ENCODE data around the gene PSMC3IP. TPM values are rescaled to one million over a fixed set of nuclear protein-coding genes. Genes with fewer than 3 reads are reported as not detected.
"Not testable (repeated sequence)": the region's sequence is repeated elsewhere in the genome, so short reads cannot be mapped to it uniquely, and the experiment has no call there.

Gene PSMC3IP
- polyA plus RNA-seq, 1 donor from 2014 or later = 22.5 TPM

- no peaks in the 10 kb centered on the region for H3K36me3 ChIP-seq (ENCODE audit: insufficient read depth, low read length)
- no peaks in the 10 kb centered on the region for H3F3A ChIP-seq (ENCODE audit: insufficient read depth, low read length, poor library complexity, severe bottlenecking)
- H3K27me3 ChIP-seq (ENCODE audit: insufficient read depth, low read depth, low read length) = no peaks in the 10 kb centered on the region
- no peak overlapping the region for H3K4me2 ChIP-seq (ENCODE audit: low read length)
- no peaks in the 10 kb centered on the region for H3K9me3 ChIP-seq (ENCODE audit: low read length)
- H3K9me2 ChIP-seq (ENCODE audit: insufficient read depth, low read length) = no peaks in the 10 kb centered on the region
- no peak overlapping the region for H2AFZ ChIP-seq (ENCODE audit: low read depth, low read length)
- no peaks in the 10 kb centered on the region for H4K20me1 ChIP-seq (ENCODE audit: insufficient read depth)
- H3K9ac ChIP-seq (ENCODE audit: low read length) = no peak overlapping the region
- no peaks in the 10 kb centered on the region for H3K79me2 ChIP-seq (replicated peaks; ENCODE audit: insufficient read depth, low read length)
- TF ChIP-seq, protein P1, sequence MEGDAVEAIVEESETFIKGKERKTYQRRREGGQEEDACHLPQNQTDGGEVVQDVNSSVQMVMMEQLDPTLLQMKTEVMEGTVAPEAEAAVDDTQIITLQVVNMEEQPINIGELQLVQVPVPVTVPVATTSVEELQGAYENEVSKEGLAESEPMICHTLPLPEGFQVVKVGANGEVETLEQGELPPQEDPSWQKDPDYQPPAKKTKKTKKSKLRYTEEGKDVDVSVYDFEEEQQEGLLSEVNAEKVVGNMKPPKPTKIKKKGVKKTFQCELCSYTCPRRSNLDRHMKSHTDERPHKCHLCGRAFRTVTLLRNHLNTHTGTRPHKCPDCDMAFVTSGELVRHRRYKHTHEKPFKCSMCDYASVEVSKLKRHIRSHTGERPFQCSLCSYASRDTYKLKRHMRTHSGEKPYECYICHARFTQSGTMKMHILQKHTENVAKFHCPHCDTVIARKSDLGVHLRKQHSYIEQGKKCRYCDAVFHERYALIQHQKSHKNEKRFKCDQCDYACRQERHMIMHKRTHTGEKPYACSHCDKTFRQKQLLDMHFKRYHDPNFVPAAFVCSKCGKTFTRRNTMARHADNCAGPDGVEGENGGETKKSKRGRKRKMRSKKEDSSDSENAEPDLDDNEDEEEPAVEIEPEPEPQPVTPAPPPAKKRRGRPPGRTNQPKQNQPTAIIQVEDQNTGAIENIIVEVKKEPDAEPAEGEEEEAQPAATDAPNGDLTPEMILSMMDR (IDR thresholded peaks at IDR 0.05; ENCODE audit: poor library complexity, severe bottlenecking) = no peak
- no peak for TF ChIP-seq RAD21 (conservative IDR thresholded peaks at IDR 0.05)
- TF ChIP-seq TAF1 (IDR thresholded peaks at IDR 0.05; ENCODE audit: low read depth) = no peak
- TF ChIP-seq, protein P2, sequence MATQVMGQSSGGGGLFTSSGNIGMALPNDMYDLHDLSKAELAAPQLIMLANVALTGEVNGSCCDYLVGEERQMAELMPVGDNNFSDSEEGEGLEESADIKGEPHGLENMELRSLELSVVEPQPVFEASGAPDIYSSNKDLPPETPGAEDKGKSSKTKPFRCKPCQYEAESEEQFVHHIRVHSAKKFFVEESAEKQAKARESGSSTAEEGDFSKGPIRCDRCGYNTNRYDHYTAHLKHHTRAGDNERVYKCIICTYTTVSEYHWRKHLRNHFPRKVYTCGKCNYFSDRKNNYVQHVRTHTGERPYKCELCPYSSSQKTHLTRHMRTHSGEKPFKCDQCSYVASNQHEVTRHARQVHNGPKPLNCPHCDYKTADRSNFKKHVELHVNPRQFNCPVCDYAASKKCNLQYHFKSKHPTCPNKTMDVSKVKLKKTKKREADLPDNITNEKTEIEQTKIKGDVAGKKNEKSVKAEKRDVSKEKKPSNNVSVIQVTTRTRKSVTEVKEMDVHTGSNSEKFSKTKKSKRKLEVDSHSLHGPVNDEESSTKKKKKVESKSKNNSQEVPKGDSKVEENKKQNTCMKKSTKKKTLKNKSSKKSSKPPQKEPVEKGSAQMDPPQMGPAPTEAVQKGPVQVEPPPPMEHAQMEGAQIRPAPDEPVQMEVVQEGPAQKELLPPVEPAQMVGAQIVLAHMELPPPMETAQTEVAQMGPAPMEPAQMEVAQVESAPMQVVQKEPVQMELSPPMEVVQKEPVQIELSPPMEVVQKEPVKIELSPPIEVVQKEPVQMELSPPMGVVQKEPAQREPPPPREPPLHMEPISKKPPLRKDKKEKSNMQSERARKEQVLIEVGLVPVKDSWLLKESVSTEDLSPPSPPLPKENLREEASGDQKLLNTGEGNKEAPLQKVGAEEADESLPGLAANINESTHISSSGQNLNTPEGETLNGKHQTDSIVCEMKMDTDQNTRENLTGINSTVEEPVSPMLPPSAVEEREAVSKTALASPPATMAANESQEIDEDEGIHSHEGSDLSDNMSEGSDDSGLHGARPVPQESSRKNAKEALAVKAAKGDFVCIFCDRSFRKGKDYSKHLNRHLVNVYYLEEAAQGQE (IDR thresholded peaks at IDR 0.05; ENCODE audit: borderline replicate concordance) = no peak
- TF ChIP-seq POLR2AphosphoS5 (IDR thresholded peaks at IDR 0.05) = no peak
- no peak for TF ChIP-seq EZH2 (IDR thresholded peaks at IDR 0.05; ENCODE audit: borderline replicate concordance, insufficient read depth, low read length, poor library complexity, severe bottlenecking)
- TF ChIP-seq EP300 (conservative IDR thresholded peaks at IDR 0.05; ENCODE audit: poor library complexity, severe bottlenecking) = no peak
- TF ChIP-seq SMC3 (conservative IDR thresholded peaks at IDR 0.05; ENCODE audit: poor library complexity) = no peak
- no peak for TF ChIP-seq MXI1 (conservative IDR thresholded peaks at IDR 0.05; ENCODE audit: poor library complexity, severe bottlenecking)
- H3K4me3 ChIP-seq (ENCODE audit: low read length) = no peak overlapping the region
- no peak overlapping the region for H3K27ac ChIP-seq (ENCODE audit: low read length)
These were observed 45.7 kb upstream of the PSMC3IP start for GRCh38 chr17:42623271-42623670.

DNA sequence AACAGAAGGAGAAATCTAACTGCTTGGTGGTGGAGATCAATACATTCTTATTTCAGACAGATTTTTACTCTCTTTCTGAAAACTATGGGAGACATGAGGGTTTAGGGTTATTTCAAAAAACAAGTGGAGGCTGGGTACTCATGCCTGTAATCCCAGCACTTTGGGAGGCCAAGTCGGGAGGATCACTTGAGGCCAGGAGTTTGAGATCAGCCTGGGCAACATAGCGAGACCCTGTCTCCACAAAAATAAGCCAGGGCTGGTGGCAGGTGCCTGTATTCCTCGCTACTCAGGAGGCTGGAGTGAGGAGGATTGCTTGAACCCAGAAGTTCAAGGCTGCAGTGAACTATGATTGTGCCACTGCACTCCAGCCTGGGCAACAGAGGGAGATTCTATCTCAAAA lies 44.5 kb upstream of the PSMC3IP start:
- H3K9ac ChIP-seq (ENCODE audit: low read length); H3K27ac ChIP-seq (ENCODE audit: low read length); H3K9me3 ChIP-seq (ENCODE audit: low read length); H3K36me3 ChIP-seq (ENCODE audit: insufficient read depth, low read length); H3K4me2 ChIP-seq (ENCODE audit: low read length); H3K4me3 ChIP-seq (ENCODE audit: low read length); H3K27me3 ChIP-seq (ENCODE audit: insufficient read depth, low read depth, low read length); H2AFZ ChIP-seq (ENCODE audit: low read depth, low read length); H3K79me2 ChIP-seq (replicated peaks; ENCODE audit: insufficient read depth, low read length); H3K9me2 ChIP-seq (ENCODE audit: insufficient read depth, low read length); H3F3A ChIP-seq (ENCODE audit: insufficient read depth, low read length, poor library complexity, severe bottlenecking); H4K20me1 ChIP-seq (ENCODE audit: insufficient read depth): not testable (repeated sequence)
